CD4-positive, alpha-beta T cell treated with Interleukin-17A for 4 hours (primary cell): ENCODE measurements around the gene ZNF316.
"Not testable (repeated sequence)": the region's sequence is repeated elsewhere in the genome, so short reads cannot be mapped to it uniquely, and the experiment has no call there.

Experiments
- DNase-seq: peaks from one replicate; pipeline ENCODE4 v3.0.0-alpha.2; 2020; ENCODE audit warnings: mixed read lengths

The ZNF316 gene

DNA sequence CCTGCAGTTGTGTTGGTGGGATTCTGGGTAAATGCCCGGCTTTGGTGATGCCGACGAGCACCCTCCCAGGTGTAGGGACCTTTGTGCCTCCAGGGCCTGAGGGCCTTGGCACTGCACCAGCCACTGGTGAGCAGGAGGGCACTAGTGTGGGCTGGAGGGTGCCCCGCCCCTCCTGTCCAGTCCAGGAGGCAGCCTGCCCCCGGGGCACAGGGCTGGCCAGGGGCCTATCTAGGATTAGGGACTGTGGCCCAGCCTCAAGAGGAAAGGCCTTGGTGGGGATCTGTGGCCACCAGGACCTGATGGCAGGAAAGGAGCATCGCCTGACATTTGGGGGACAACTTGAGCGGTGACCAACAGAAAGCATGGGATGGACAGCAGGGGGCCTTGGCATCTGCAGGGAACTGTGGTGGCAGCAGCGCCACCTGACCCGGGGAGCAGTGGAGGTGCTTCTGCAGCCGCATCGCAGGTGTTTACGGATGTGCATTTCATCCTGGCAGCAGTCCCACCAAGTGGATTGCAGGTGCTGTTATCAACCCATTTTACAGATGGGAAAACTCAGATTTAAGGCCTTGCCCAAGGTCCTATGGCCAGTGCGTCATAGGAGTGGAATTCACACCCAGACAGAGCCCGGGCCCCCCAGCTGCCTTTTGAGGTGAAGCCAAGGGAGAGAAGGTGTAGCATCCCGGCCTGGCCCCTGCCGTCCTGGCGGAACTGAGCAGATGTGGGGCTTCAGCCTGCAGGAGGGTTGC lies 11.1 kb downstream of the ZNF316 start:
- no peak for DNase-seq

DNA sequence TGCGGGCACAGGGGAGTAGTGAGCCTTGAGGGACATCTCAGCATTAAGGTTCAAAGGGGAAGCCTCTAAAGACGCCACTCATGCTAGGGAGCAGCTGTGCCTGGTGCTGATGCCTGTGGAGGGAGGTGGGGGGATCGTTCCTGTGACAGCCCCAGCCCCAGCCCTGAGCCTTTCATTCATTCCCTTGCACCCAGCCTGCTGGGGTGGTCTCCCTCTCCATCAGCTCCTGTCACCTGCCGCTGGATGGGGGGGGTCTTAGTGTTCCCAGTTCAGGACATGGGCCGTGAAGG lies 11.6 kb downstream of the ZNF316 start:
- DNase-seq = no peak

DNA sequence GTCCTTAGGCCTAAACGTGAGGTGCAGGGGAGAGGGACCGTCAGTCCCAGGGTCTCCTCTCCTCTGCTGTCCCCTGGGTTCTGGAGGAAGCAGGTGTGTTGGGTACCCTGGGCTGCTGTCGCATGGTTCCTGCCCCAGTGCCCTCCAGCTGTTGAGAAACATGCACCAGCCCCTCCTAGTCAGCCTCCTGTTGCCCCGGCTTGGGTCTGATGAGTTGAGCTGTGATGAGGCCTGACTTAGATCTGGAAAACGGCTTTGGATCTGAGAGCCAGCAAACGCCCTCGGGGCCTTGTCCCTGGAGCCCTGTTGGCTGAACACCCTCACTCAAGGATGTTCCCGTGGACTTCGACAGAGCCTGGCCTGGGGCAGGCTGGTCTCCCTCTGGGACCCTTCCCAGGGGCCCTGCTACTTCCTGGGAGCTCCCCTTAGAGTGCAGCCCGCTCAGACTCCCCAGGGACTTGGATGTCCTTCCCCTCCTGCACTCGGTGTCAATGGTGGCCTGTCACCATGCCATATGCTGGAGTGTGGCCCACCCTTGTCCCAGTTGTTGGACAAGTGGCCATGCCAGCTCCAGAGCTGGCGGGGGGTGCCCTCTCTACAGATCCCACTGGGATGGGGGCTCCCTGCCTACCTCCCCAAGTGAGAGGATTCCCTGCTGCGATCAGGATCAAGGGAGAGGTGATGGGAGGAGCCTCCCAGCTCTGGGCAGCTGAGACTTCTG lies 12.3 kb downstream of the ZNF316 start:
- no peak for DNase-seq

DNA sequence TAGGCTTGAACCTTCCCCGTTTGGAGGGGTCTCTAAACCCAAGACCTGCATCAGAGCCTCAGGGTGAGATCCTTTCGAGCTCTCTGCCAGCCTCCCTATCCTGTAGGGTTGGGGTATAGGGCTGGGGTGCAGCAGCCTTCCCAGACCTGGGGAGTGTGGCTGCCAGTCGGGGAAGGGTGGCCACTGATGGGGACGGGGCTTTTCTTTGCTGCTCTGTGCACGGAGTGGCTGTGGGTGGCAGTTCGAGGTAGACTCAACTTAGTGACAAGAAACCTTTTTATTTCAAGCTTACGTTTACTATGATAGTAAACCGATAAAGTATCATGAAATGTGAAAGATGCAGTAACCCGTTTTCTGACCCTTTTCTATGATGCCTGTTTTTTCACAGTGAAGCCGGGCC lies 13.0 kb downstream of the ZNF316 start:
- DNase-seq = no peak

DNA sequence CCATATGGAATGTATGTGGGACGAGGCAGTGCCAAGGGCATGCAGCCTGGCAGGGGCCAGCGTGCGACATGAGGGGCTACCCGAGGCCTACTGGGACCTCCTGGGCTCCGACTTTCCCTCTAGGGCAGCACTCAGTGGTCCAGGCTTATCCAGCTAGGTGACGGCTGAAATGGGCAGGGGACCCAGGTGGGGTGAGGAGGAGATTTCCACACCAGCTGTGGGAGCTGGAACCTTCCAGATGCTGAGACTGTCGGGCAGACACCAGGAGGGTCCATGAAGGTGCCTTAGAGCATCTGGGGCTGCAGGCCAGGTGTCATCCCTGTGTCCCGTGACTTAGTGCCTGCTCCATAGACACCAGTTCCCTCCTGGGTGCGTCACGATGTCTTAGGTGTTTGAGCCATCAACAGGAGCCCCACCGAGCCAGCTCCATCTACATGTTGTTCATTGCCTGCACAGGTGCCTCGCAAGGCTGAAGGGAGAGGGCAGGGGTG lies 13.4 kb downstream of the ZNF316 start:
- DNase-seq = no peak

DNA sequence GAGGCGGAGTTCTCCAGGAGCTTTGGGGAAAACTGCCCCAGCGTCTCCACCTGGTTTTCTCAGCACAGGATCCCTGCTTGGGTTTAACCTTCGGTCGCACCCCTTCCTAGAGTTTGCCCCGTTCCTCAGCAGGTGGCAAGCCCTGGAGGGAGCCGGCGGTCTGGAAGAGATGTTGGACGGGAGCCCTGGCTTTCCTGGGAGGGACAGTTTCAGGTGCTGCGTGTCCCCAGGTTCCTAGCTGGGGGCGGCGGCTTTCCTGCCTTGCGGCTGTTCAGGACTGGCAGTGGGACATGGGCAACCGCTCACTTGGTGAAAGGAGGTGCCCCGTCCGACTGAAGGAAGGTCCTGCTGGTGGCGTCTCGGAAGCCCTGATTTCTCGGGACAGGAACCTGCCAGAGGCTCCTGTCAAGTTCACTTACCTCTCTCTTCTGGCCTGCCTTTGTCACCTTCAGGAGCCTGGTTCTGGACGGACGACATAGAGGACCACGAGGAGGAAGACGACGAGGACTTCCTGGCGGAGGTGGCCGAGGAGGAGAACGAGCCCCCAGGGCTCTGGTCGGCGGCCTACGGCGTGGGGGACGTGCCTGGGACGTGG lies 14.8 kb downstream of the ZNF316 start:
- no peak for DNase-seq

DNA sequence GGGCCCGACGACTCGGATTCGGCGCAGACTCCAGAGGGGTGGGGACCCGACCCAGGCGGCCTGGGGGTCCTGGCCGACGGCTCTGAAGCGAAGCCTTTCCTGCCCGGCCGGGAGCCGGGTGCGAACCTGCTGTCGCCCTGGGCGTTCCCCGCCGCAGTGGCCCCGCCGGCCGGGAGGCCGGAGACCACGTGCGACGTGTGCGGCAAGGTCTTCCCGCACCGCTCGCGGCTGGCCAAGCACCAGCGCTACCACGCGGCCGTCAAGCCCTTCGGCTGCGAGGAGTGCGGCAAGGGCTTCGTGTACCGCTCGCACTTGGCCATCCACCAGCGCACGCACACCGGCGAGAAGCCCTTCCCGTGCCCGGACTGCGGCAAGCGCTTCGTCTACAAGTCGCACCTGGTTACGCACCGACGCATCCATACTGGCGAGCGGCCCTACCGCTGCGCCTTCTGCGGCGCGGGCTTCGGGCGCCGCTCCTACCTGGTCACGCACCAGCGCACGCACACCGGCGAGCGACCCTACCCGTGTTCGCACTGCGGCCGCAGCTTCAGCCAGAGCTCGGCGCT lies 15.4 kb downstream of the ZNF316 start:
- DNase-seq = no peak

DNA sequence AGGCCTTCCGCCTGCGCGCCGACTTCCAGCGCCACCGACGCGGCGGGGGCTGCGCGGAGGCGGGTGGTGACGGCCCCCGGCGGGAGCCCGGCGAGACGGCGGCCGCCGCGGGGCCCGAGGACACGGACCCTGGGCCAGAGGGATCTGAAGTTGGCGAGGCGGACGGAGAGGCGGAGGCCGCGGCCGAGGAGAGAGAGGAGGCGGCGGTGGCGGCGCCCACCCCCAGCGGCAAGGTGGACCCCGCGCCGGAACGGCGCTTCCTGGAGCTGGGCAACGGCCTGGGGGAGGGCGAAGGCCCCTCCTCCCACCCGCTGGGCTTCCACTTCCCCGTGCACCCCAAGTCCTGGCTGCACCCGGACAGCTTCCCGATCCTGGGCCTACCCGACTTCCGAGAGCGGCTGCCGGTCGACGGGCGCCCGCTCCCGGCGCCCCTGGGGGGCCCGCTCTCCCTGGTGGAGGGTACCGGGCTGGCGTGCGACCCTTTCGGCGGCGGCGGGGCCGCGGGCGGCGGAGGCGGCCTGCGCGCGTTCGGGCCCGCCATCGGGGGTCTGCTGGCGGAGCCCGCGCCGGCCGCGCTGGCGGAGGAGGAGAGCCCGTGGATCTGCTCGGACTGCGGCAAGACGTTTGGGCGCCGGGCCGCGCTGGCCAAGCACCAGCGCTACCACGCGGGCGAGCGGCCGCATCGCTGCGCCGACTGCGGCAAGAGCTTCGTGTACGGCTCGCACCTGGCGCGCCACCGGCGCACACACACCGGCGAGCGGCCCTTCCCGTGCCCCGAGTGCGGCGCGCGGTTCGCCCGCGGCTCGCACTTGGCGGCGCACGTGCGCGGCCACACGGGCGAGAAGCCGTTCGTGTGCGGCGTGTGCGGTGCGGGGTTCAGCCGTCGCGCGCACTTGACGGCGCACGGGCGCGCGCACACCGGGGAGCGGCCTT lies 16.2 kb downstream of the ZNF316 start:
- no peak for DNase-seq

DNA sequence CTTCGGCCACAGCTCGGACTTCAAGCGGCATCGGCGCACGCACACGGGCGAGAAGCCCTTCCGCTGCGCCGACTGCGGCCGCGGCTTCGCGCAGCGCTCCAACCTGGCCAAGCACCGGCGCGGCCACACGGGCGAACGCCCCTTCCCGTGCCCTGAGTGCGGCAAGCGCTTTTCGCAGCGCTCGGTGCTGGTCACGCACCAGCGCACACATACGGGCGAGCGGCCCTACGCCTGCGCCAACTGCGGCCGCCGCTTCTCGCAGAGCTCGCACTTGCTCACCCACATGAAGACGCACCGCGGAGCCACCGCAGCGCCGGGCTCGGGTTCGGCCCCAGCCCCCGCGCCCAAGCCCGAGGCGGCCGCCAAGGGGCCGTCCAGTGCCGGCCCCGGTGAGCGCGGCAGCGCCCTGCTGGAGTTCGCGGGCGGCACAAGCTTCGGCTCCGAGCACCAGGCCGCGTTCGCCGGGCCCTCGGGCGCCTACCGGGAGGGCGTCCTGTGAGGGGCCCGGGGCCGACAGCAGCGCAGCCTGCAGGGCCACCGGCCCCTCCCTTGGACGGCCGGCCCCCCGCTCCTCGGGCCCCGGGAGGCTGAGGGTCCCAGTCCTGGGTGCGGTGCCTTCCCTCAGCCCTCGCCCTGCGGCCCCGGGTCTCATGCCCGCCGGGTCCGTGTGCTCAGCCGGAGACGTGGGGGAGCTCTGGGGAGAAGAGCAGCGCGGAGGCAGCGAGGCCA lies 17.2 kb downstream of the ZNF316 start:
- no peak for DNase-seq

DNA sequence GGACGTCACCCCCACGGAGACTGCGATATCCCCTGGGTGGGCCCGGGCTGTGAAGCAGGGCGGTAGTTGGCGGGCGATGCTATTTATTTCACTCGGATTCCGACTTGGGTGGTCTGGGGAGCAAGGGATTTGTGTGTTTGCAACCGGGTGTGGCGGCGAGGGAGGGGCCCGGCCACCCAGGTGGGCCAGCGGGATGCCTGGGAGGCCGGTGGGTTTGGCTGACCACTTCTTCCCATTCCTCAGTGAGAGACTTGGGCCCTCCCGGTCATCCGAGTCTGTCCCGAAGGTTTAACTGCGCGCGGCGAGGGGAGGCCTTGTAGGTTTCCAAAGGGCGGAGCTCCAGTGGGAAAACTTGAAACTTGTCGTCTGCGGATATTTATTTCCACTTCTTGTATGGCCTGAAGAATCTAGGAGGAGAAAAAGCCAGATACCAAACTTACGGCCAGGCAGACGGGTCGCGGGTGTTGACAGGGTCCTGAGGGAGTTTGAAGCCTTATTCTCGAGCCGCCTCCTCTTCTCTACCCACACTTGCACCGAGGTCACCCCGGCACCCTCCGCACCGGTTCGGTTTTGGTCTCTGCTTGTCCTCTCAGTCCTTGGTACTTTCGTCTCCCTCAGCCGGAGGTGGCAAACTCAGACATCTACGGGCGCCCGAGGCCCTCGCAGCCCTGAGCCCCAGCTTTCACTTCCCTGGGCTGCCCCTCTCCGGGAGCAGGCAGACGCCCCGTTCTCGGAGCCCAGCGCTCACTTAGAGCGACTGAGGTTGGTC lies 17.9 kb downstream of the ZNF316 start:
- no peak for DNase-seq

DNA sequence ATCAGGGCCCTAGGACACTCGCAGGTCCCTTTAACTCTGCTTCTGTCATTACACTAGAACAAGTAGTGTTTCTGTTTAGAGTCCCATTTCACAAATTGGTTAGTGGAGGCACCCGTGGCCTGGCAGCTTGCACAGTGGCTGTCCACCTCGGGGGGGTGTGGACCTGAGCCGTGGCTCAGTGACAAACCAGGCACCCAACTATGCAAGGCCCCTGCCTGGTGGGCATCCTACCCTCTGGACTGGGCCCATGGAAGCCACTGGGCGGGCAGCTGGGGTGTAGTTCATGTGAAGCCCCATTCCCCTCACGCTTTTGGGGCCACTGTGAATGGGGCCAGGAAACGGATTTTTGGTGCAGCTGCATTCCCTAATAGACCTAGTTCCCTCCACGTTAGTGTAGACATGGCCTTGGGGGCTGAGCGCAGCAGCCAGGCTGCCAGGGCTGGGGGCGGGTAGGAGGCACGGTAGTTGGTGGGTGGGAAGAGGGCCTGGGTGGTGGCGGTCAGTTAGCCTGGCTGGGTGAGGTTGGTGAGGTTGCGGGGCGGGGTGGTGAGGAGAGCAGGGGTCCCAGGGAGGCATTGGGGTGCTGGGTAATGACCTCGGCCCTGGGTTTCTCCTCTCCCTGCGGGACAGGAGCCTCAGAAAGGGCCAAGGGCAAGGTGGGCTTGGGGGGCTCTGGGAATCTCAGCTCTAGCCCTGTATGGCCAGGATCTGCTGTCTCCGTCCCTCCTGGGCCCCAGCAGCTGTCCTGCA lies 18.7 kb downstream of the ZNF316 start:
- no peak for DNase-seq

DNA sequence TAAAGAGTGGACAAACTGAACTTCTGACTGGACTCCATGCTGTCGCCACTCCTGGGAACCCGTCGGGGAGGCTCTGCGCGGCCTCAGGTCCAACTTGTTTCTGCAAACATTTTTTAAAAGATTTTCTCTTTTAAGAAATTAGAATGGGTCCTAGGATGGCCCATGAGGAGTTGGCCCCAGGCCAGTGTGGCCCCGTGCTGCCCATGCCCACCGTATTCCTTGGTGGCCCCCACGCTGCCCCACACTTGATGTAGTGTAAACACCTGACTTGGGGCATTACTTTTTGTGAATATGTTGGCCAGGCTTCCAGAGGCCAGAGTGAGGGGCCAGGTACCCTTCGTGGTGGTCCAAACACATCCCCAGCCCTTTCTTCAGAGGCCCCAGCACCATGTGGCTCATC lies 19.3 kb downstream of the ZNF316 start:
- no peak for DNase-seq

DNA sequence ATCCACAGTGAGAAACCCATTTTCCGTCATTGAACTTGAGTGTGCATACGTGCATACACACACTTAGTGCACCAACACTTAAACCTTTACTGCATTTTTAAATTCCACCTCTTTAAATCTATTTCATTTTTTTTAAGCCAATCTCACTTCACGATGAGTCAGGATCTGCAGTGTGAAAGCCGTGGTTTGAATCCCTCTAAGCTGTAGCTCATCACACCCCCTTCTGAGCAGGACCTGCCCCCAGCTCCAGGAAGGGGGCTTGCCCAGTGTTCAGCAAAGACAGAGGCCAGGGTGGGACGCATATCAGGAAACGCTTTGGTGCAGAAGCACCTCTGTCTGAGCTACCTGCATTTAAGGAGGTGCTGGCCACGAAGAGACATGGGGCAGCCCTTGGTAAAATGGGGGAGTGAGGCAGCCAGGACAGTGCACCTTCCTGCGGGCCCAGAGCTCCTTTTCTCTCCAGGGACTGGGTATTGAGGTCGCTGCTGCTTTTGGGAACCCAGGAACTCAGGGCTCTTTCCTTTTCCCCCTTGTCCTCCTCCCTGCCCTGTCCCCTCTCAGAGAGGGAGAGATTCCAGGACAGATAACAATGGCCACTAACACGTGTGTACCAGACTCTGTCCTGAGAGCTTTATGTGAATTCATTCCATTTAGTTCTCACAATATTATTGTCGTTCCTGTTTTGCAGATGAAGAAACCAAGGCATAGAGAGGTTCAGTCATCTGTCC lies 21.7 kb downstream of the ZNF316 start:
- DNase-seq = no peak

DNA sequence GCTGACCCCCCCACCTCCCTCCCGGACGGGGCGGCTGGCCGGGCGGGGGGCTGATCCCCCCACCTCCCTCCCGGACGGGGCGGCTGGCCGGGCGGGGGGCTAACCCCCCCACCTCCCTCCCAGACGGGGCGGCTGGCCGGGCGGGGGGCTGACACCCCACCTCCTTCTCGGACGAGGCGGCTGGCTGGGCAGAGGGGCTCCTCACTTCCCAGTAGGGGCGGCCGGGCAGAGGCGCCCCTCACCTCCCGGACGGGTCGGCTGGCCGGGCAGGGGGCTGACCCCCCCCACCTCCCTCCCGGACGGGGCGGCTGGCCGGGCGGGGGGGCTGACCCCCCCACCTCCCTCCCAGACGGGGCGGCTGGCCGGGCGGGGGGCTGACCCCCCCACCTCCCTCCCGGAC lies 33.7 kb downstream of the ZNF316 start:
- DNase-seq = not testable (repeated sequence)

DNA sequence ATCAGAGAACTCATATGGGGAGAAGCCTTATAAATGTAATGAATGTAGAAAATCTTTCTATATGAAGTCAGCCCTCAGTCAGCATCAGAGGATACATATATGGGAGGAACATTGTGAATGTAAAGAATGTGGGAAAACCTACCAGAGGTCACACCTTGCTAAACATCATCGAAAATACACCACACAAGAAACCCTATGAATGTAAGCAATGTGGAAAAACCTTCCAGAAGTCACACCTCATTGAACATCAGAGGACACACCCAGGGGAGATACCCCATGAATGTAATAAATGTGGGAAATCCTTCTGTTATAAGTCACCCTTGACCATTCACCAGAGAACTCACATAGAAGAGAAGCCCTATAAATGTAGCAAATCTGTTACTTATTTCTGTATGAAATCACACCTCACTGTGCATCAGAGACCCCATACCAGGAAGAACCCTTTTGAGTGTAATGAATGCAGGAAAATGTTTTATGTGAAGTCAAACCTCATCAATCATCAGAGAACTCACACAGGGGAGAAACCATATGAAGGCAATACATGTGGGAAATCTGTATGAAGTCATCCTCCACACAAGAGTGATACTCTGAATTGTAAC lies 38.8 kb downstream of the ZNF316 start:
- DNase-seq = no peak

DNA sequence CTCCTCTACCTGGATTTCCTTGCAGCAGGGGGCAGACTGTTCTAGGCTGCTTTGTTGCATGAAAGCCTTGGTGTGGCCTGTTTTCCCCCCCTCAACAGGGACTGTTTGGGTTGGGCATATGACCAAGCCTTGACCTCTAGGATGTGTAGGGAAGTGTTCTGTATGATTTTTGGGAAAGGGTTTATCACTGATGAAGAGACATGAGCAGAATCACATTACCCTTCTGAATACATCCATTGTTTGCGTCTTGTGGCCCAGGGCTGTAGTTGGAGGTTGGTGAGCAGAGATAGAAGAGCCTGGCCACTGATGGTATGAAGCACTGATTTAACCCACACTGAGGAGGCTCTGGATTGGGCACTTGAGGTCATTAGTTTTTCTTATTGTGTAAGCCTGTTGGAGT lies 43.0 kb downstream of the ZNF316 start:
- DNase-seq = no peak

DNA sequence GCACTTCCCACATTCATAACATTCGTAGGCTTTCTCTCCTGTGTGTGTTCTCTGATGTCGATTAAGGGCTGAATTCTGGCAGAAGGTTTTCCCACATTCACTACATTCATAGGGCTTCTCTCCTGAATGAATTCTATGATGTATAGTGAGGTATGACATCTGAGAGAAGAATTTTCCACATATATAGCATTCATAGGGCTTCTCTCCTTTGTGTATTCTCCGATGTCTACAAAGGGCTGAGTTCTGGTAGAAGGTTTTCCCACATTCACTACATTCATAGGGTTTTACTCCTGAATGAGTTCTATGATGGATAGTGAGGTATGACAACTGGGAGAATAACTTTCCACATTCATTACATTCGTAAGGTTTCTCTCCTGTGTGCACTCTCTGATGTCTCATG lies 54.0 kb downstream of the ZNF316 start:
- no peak for DNase-seq

DNA sequence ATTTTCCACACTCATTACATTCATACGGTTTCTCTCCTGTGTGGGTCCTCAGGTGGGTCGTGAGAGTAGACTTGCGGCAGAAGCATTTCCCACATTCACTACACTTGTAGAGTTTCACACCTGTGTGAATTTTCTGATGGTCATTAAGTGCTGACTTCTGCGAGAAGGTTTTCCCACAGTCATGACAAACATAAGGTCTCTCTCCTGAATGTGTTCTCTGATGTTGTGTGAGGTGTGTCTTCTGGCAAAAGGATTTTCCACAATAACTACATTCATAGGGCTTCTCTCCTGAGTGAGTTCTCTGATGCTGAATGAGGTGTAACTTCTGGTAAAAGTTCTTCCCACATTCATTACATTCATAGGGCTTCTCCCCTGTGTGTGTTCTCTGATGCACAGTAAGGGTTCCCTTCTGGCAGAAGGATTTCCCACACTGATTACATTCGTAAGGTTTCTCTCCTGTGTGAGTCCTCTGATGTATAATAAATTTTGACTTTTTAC lies 54.5 kb downstream of the ZNF316 start:
- no peak for DNase-seq

DNA sequence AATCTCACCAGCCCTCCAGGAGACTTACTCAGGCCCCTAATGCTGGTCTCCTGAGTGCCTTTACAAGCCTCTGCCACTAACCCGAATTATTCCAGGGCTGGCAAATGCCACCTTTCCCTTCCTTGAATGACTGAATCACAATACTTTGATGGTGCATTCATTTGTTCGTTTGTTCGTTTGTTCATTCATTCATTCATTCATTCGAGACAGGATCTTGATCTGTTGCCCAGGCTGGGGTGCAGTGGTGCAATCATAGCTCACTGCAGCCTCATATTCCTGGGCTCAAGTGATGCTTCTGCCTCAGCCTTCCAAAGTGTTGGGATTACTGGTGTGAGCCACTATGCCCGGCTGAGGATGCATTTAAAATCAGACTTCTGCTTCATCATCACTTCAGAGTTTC lies 63.7 kb downstream of the ZNF316 start:
- no peak for DNase-seq
